HG03280 (cell line): ENCODE data around the gene MTA3.

ENCODE experiments used
- ATAC-seq: cut with Tn5 transposase; IDR thresholded peaks from one replicate; pipeline ENCODE4 v1.9.1; 2021; ENCODE audit warnings: mild to moderate bottlenecking, moderate library complexity; ENCODE audit not compliant: unreplicated experiment

Gene MTA3

DNA sequence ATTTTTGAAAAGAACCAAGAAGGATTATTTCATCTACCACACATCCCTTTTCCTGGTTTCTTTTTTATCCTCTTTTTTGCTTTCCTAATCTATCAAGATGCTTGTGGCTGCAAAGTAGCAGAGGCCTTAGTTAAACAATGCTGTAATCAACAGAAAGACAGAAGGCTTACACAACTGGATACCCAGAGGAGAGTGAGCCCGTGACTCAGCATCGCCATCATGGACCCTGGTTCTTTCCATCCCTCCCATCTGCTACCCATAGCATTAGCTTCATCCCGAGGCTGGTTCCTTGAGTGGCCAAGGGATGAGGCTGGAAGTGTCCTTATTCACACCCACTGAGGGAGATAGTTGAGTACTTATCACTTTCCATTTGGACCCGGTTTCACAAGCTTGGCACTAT lies 231.4 kb downstream of the MTA3 start:
- no peak for ATAC-seq

DNA sequence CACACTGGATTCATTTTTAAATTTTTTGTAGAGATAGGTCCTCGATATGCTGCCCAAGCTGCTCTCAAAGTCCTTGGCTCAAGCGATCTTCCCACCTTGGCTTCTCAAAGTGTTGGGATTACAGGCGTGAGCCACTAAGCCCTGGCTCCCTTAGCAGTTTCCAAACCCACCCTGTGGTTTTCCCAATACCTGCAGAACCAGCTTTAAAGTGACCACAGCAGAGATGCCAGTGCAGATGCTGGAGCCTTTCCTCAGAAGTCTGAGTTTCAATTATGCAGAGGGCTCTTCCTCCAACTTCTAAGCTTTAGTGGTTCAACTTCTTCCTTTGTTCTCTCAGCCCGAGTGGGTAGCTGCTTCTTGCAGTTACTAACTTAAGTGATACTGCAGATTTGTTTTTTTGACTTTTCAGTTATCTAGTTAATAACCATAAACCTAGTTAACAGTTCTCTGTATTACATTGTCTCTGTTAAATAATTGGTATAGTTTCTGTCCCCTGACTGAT lies 232.1 kb downstream of the MTA3 start:
- ATAC-seq, result no peak

DNA sequence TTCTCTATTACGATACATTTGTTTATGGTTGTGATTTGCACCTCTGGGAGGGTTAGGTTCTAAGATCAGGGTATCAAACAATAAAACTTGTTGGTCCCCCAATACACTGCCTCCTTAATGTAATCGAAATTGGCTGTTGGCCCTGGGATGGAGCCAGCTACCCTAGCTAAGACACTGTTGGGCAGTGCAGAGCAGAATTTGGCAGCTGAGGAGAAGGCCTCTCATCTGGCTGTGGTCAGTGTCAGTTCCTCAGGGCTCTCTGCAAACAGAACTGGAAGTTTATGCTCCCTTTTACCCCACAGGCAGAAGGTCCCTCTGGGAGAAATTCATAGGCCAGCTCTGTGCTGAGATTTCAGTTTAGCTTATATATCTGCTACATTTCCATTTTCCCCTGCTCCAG lies 232.5 kb downstream of the MTA3 start:
- no peak for ATAC-seq

GRCh38 chr2:42801381-42801780 lies 232.9 kb downstream of the MTA3 start:
- ATAC-seq, result no peak

- no peak for ATAC-seq
These were observed 233.7 kb downstream of the MTA3 start for GRCh38 chr2:42802150-42802549.

DNA sequence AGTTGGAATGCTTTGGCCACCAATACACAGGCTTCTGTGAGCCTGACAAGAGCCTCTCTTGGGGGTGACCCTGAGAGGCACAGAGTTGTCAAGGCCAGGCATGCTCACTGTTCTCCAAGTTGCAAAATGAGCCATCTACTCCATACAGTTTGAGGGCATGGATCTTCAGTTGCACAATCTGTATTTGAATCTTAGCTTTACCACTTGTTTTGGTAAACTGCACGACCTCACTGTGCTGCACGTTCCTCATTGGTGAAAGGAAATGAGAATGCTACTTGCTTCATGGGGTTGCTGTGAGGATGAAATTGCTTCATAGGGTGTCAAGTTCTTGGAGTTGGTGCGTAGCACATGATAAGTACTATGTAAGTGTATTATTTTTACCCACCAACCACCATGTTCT lies 235.9 kb downstream of the MTA3 start:
- ATAC-seq, result no peak

DNA sequence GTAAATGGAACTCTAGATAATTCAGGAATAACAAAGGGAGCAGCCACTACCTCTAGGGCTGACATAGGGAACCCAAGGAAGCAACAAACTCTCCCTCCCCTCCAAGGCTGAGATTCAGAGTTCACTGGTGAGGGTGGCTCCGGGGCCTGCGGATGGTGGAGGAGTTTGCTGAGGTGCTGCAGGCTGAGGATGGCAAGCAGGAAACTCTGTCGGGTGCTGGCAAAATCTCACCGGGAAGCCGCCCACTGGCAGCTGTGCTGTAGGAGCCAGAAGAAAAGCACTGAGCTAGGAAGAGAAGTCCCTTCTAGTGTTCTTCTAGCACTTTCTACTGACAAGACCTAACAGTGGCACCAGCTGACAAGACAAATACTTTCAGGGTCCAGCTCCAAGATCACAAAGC lies 236.5 kb downstream of the MTA3 start:
- ATAC-seq, result no peak
